Karpas-422 (cell line): ENCODE measurements around the gene SLC5A10. TPM values are rescaled to one million over a fixed set of nuclear protein-coding genes. Genes with fewer than 3 reads are reported as not detected.

Source experiments
- DNase-seq: peaks from one replicate; pipeline ENCODE4 v3.0.0-alpha.2; 2015
- H2AFZ ChIP-seq: fragments of 200-600 bp; sonication (generic); 2 replicates; pipeline ENCODE4 v1.6.1; 2014; ENCODE audit warnings: antibody characterized with exemption, low read length, mixed read lengths
- H3K27ac ChIP-seq: fragments of 200-600 bp; sonication (generic); 2 replicates; pipeline ENCODE4 v1.5.1; 2014; ENCODE audit warnings: mild to moderate bottlenecking, low read length, moderate library complexity
- H3K27me3 ChIP-seq: fragments of 200-600 bp; sonication (generic); 2 replicates; pipeline ENCODE4 v1.6.1; 2014; ENCODE audit warnings: low read length, mixed read lengths
- H3K36me3 ChIP-seq: fragments of 200-600 bp; sonication (generic); 2 replicates; pipeline ENCODE4 v1.6.1; 2014; ENCODE audit warnings: low read length, mixed read lengths; ENCODE audit not compliant: insufficient read depth
- H3K4me1 ChIP-seq: fragments of 200-600 bp; sonication (generic); 2 replicates; pipeline ENCODE4 v1.6.1; 2014; ENCODE audit warnings: mild to moderate bottlenecking, low read length, mixed read lengths
- H3K4me2 ChIP-seq: fragments of 200-600 bp; sonication (generic); 2 replicates; pipeline ENCODE4 v1.6.1; 2014; ENCODE audit warnings: low read length, low read depth, mild to moderate bottlenecking; ENCODE audit not compliant: poor library complexity, severe bottlenecking
- H3K4me3 ChIP-seq: fragments of 200-600 bp; sonication (generic); 2 replicates; pipeline ENCODE4 v1.5.1; 2014; ENCODE audit warnings: mild to moderate bottlenecking, antibody characterized with exemption, low read length, mixed read lengths
- H3K79me2 ChIP-seq: fragments of 200-600 bp; sonication (generic); 2 replicates; pipeline ENCODE4 v1.6.1; 2014; ENCODE audit warnings: mild to moderate bottlenecking, low read length, mixed read lengths
- H3K9ac ChIP-seq: fragments of 200-600 bp; sonication (generic); 2 replicates; pipeline ENCODE4 v1.6.0; 2014; ENCODE audit warnings: low read length
- H3K9me2 ChIP-seq: fragments of 200-600 bp; sonication (generic), shearing (Covaris generic); replicated peaks from 2 replicates; pipeline ENCODE4 v1.6.0; 2014; ENCODE audit warnings: mild to moderate bottlenecking, low read length, moderate library complexity; ENCODE audit not compliant: insufficient read depth
- H3K9me3 ChIP-seq: fragments of 300-700, 200-600 bp; sonication (generic); 2 replicates; pipeline ENCODE4 v1.6.1; 2014; ENCODE audit warnings: low read length, mixed read lengths
- H4K20me1 ChIP-seq: fragments of 200-600 bp; sonication (generic); 2 replicates; pipeline ENCODE4 v1.6.1; 2014; ENCODE audit warnings: mild to moderate bottlenecking, antibody characterized with exemption, low read length, low read depth; ENCODE audit not compliant: insufficient read depth
- total RNA-seq: library from RNA; depleted of rRNA; stranded (reverse); fragments of >200 nt; shearing (Covaris generic); gene quantifications from 2 replicates; pipeline ENCODE4 v1.2.3, GENCODE V29; 2014; ENCODE audit warnings: low replicate concordance

The SLC5A10 gene
- total RNA-seq, 1 experiment from 2014 or later = not detected

DNA sequence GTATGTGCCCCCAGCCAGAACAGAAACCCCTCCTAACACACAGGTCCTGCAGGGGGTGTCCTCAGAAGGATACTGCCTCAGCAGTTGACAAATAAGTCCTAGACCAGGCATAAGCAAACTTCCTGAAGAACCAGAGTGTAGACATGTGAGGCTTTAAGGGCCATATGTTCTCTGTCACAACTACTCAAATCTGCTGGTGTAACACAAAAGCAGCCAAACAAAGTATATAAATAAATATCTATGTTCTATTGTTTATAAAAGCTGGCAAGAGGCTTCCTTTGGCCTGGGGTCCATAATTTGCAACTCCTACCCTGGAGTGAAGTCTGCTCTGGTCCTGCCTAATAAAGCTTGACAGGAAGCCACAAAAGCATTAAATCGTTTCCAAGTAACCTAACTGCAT is 42.7 kb downstream of the SLC5A10 start:
- no peak for DNase-seq
- Histone ChIP-seq H3K36me3 (peaks cover 6% of the 10 kb centered on the region), H2AFZ (no peak overlapping the region), H3K9me3 (no peaks in the 10 kb centered on the region), H3K4me1 (no peaks in the 10 kb centered on the region), H4K20me1 (no peaks in the 10 kb centered on the region), H3K27ac (no peak overlapping the region), H3K9me2 (no peaks in the 10 kb centered on the region), H3K4me2 (no peak overlapping the region), H3K9ac (no peak overlapping the region), H3K79me2 (peaks cover 27% of the 10 kb centered on the region), H3K27me3 (no peaks in the 10 kb centered on the region), H3K4me3 (no peak overlapping the region)

GRCh38 chr17:18995220-18995619 is 43.3 kb downstream of the SLC5A10 start:
- Histone ChIP-seq H3K4me3 (no peak overlapping the region), H3K36me3 (peaks cover 6% of the 10 kb centered on the region), H3K27me3 (no peaks in the 10 kb centered on the region), H3K79me2 (peaks cover 27% of the 10 kb centered on the region), H2AFZ (no peak overlapping the region), H3K9ac (no peak overlapping the region), H3K27ac (no peak overlapping the region), H3K4me1 (no peaks in the 10 kb centered on the region), H3K9me2 (no peaks in the 10 kb centered on the region), H3K4me2 (no peak overlapping the region), H4K20me1 (no peaks in the 10 kb centered on the region), H3K9me3 (no peaks in the 10 kb centered on the region)
- no peak for DNase-seq

DNA sequence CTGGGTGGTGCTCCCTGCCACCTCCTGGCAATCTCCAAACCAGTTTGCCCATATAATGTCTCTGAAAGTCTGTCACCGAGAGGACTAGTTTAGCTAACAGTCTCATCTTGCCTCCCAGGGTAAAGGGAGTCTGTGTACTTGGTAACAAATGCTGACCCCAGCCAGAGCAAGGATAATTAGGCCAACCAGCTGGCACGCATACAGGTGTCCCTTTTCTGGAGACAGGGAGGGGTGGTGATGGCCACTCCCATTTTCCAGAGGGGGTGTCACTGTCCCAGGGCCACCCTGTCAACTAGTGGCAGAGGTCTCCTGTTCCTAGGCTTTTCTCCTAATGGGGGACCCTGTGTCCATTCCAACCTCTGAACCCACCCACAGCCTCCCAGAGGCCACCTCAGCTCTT is 44.5 kb downstream of the SLC5A10 start:
- no peaks in the 10 kb centered on the region for H4K20me1 ChIP-seq
- no peak overlapping the region for H3K27ac ChIP-seq
- no peaks in the 10 kb centered on the region for H3K9me2 ChIP-seq
- H3K4me2 ChIP-seq = no peak overlapping the region
- H3K27me3 ChIP-seq = no peaks in the 10 kb centered on the region
- H3K9me3 ChIP-seq = no peaks in the 10 kb centered on the region
- H3K4me3 ChIP-seq = no peak overlapping the region
- no peak for DNase-seq
- H3K4me1 ChIP-seq = no peaks in the 10 kb centered on the region
- H3K36me3 ChIP-seq = peaks cover 6% of the 10 kb centered on the region
- no peak overlapping the region for H3K9ac ChIP-seq
- peaks cover 27% of the 10 kb centered on the region for H3K79me2 ChIP-seq
- H2AFZ ChIP-seq = no peak overlapping the region

GRCh38 chr17:18997650-18998196 is 45.8 kb downstream of the SLC5A10 start:
- DNase-seq = no peak
- peaks cover 7% of the 10 kb centered on the region for H3K4me1 ChIP-seq
- peaks cover 31% of the 10 kb centered on the region for H3K79me2 ChIP-seq
- H3K9me2 ChIP-seq = no peaks in the 10 kb centered on the region
- no peaks in the 10 kb centered on the region for H3K9me3 ChIP-seq
- H3K9ac ChIP-seq = no peak overlapping the region
- no peak overlapping the region for H3K4me2 ChIP-seq
- H2AFZ ChIP-seq = no peak overlapping the region
- no peaks in the 10 kb centered on the region for H3K27me3 ChIP-seq
- no peaks in the 10 kb centered on the region for H4K20me1 ChIP-seq
- no peak overlapping the region for H3K27ac ChIP-seq
- peaks cover 6% of the 10 kb centered on the region for H3K36me3 ChIP-seq
- H3K4me3 ChIP-seq = no peak overlapping the region

- H4K20me1 ChIP-seq = no peaks in the 10 kb centered on the region
- no peaks in the 10 kb centered on the region for H3K27me3 ChIP-seq
- H3K79me2 ChIP-seq = peaks cover 28% of the 10 kb centered on the region
- no peak overlapping the region for H3K4me2 ChIP-seq
- H3K9ac ChIP-seq = no peak overlapping the region
- H2AFZ ChIP-seq = no peak overlapping the region
- H3K27ac ChIP-seq = no peak overlapping the region
- H3K9me2 ChIP-seq = no peaks in the 10 kb centered on the region
- no peaks in the 10 kb centered on the region for H3K9me3 ChIP-seq
- H3K4me3 ChIP-seq = no peak overlapping the region
- DNase-seq = no peak
- H3K36me3 ChIP-seq = peaks cover 6% of the 10 kb centered on the region
- peaks cover 19% of the 10 kb centered on the region for H3K4me1 ChIP-seq
Measured at GRCh38 chr17:18999394-18999793, 47.4 kb downstream of the SLC5A10 start.

DNA sequence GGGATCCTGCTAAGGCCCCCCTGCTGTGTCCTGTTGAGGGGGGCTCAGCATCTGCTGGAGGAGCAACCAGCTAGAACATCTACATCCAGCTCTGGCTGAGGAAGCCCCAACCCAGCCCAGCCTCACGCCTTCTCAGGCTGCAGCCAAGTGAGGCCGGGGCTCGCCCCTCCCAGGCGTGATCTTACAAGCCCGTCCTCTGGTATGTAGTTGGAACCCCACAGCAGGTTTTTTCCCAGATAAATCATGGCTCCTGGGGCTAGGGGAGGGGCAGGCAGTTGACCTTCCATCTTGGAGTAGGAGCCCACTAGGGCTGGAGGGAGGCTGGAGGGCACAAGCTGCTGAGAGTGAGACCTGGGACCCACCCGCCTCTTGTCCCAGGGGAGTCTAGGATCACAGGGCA is 47.9 kb downstream of the SLC5A10 start:
- Histone ChIP-seq H3K36me3 (peaks cover 4% of the 10 kb centered on the region), H2AFZ (no peak overlapping the region), H3K4me1 (peaks cover 22% of the 10 kb centered on the region), H3K9me2 (no peaks in the 10 kb centered on the region), H4K20me1 (no peaks in the 10 kb centered on the region), H3K4me3 (no peak overlapping the region), H3K4me2 (no peak overlapping the region), H3K79me2 (peaks cover 23% of the 10 kb centered on the region), H3K27ac (no peak overlapping the region), H3K9ac (no peak overlapping the region), H3K27me3 (no peaks in the 10 kb centered on the region), H3K9me3 (no peaks in the 10 kb centered on the region)
- DNase-seq = no peak

DNA sequence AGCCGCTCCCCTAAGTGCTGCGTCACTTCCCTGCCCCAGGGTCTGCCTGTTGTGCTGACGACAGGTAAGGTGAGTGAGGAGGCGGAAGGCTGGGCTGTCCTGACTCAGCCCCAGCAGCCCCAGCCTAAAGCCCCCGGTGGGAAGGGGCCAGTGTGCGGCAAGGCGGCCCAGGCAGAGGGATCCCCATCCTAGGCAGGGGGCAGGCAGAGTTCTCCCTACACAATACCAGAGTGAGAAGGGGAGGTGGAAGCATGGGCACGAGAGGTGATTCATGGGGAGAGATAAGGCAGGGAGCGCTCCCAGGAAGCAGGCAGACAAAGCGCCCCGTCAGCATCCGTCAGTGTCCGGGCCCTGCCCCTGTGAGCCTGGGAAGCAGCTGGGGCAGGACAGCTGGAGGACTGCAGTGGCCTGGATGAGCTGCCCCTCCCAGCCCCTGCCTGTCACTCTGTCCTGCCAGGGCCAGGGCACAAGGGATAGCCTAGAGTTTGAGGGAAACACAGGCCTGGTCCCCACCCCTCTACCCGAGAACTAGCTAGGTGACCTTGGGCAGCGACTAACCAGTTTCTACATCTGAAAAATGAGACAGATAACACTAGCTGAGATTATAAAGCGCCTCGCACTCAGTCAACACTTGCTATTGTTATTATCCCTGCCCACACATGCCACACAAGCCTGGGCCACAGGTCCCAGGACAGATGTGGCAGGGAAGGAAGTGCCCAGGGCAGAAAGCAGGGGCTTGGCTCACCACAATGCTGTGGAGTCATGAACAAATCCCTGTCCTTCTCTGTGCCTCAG is 48.8 kb downstream of the SLC5A10 start:
- Histone ChIP-seq H3K27ac (no peak overlapping the region), H3K36me3 (no peaks in the 10 kb centered on the region; the same call in 1 of the 2 replicates), H3K4me1 (peaks cover 30% of the 10 kb centered on the region), H3K9ac (no peak overlapping the region), H3K4me2 (no peak overlapping the region), H3K9me3 (no peaks in the 10 kb centered on the region), H3K79me2 (peaks cover 18% of the 10 kb centered on the region), H2AFZ (no peak overlapping the region), H3K4me3 (no peak overlapping the region), H3K9me2 (no peaks in the 10 kb centered on the region), H3K27me3 (no peaks in the 10 kb centered on the region), H4K20me1 (no peaks in the 10 kb centered on the region)
- DNase-seq = no peak

DNA sequence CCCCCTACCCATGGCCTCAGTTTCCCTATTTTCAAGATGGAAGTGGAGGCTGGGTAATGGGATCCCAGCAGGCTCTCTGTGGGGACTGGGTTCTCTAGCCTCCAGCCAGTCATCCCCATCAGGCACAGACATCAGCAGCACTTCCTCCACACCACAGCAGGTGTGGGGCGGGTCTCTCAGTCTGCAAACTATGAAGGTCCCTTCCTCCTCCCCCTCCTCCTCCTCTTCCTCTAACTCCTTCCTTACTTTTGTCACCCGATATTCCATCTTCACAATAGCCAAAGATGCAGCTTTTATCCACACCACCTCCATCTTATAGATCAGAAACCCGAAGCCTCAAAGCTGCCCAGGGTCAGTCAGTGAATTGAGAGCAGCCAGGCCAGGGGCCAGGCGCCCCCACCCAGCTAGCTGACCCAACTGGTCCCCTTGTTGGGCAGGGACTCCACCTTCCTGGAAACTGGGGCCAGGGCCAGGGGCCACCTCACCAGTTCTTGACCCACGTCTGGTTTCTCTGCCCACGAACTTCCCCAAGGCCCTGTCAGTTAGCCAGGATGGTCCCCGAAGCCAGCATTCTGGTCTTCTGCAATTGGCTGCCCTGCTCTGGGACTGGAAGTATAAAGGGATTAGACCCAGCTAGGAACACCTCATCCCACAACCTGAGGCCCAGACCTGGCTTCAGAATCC is 50.1 kb downstream of the SLC5A10 start:
- no peak overlapping the region for H2AFZ ChIP-seq
- peaks cover 34% of the 10 kb centered on the region for H3K4me1 ChIP-seq
- no peak overlapping the region for H3K27ac ChIP-seq
- H3K36me3 ChIP-seq = no peaks in the 10 kb centered on the region; the same call in 1 of the 2 replicates
- no peaks in the 10 kb centered on the region for H3K9me2 ChIP-seq
- H3K9me3 ChIP-seq = no peaks in the 10 kb centered on the region
- no peaks in the 10 kb centered on the region for H4K20me1 ChIP-seq
- no peak overlapping the region for H3K9ac ChIP-seq
- DNase-seq = no peak
- no peak overlapping the region for H3K4me3 ChIP-seq
- no peaks in the 10 kb centered on the region for H3K27me3 ChIP-seq
- peaks cover 14% of the 10 kb centered on the region for H3K79me2 ChIP-seq
- peak overlapping the region; percentile 13 for H3K4me2 ChIP-seq
